M059J (cell line): ENCODE data around the gene IL21. TPM values are rescaled to one million over a fixed set of nuclear protein-coding genes. Genes with fewer than 3 reads are reported as not detected.
A peak's percentile ranks its signal among the peaks of the same experiment; 100 is the strongest.
"Not testable (repeated sequence)": the region's sequence is repeated elsewhere in the genome, so short reads cannot be mapped to it uniquely, and the experiment has no call there.

Source experiments
- DNase-seq: peaks from one replicate; pipeline ENCODE4 v3.0.0-alpha.2; 2012; ENCODE audit warnings: low read depth
- total RNA-seq: library from RNA; depleted of rRNA; stranded (reverse); fragments of >200 nt; shearing (Covaris generic); gene quantifications from 2 replicates; pipeline ENCODE4 v1.2.3, GENCODE V29; 2014; rRNA removed

Gene IL21
- total RNA-seq, 1 experiment from 2014 or later = not detected

GRCh38 chr4:122577808-122578781, 42.8 kb downstream of the IL21 start:
- DNase-seq = peak; percentile 41

- DNase-seq = no peak
Measured at GRCh38 chr4:122577189-122577553, 43.7 kb downstream of the IL21 start.

GRCh38 chr4:122576261-122577188, 44.3 kb downstream of the IL21 start:
- peak; percentile 62 for DNase-seq

- not testable (repeated sequence) for DNase-seq
Measured at GRCh38 chr4:122574347-122574746, 46.5 kb downstream of the IL21 start.

- DNase-seq = no peak
Measured at GRCh38 chr4:122562449-122562848, 58.4 kb downstream of the IL21 start.

Other genes starting within 250 kb of the IL21 start
- not detected in 2 replicates for gene ADAD1, start 242.1 kb downstream of the IL21 start, total RNA-seq
- not detected in 2 replicates for gene IL2, start 164.3 kb downstream of the IL21 start, total RNA-seq
- gene BBS12, start 111.6 kb upstream of the IL21 start, total RNA-seq = 2.4 and 4.7 TPM in 2 replicates
- gene FGF2, start 205.8 kb upstream of the IL21 start, total RNA-seq = 20.7 and 25.5 TPM in 2 replicates